ENCODE results near the gene LUZP1.
A peak's percentile ranks its signal among the peaks of the same experiment; 100 is the strongest.

Gene LUZP1

DNA sequence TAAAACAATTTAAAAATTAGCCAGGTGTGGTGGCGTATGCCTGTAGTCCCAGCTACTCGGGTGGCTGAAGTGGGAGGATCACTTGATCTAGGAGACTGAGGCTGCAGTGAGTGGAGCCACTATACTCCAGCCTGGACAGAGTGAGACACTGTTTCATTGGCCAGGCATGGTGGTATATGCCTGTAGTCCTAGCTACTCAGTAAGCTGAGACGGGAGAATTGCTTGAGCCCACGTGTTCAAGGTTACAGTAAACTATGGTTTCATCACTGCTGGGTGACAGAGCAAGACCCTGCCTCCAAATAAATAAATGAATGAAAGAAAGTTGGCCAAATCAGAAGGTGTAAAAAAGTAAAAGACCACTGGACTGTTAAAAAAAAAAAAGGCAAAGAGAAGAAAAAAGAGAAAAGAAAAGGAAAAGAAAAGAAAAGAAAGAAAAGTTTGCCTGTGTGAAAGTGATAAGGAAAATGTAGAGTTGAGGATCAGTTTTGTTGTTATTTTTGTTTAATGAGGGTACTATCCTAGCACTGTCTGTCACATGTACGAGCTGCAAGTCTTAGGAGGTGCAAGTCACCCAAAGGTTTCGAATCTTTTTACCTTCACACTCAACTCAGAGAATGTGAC is 52.3 kb downstream of the LUZP1 start:
- DNase-seq = no peak

DNA sequence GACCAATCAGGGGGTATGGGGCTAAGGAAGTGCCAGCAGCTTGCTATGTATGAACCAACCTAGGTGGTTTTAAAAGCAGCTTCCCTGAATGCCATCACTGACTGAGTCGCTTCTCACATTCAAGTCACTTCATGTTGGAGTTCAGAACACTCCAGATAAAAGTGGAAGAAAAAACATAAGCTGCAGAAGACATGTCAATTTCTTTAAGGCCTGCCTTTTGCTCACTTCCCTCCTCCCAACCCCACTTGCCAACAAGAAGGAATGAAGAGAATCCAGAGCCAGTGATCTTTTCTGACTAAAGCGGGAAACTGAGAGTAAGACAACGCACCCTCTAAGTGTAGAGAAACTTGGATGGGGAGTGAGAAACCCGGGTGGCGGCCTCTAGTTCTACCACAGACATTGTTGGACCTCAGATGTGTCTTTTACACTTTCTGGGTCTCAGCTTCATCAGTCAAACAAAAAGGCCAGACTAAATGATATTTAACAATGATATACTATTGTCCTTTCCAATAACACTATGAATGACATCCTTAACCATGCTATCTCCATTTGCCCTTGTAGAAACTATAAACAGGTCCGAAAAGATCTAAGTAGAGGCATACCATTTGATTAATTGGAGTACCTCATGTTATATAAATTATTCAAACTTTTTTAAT is 54.1 kb downstream of the LUZP1 start:
- DNase-seq = peak; percentile 29

DNA sequence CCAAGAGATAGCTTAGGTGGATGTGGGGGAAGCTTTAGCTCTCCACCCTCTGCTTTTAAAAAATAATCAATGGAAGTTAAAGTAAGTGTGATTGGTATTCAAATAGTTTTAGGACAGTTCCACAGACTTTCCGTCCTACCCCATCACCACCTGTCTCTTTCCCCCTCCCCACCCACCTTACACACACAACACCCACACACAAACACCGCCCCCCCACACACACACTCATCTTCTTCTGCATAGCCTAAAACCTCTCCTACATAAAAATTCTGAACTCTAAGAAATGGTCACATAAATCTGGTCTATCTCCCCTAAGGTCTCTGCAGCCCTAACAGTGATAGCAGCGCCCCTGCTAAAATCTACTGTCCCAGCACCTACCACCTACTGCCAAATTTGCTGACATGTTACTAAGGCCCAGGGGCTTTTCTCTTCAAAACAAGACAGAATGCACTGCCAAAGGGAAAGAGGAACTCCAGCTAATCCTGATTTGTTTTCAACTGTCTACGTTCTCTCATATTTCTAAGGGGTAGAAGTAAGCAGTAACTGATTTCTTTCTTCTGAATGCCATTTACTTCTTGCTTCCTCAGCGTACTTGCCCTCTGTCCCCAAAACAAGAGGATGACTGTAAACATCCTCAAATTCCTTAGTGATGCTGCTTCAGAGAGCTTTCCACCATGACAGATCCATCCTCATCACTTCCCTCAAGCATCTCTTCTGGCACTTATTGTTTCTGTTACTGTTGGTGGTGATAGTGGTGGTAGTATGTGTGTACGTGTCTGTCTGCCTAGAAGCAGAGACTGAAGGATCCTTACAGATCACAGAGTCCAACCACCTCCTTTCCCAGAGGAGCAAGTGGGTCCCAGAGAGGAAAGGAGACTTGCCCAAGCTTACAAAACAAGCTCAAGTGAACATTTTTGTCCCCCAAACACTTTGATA is 56.8 kb downstream of the LUZP1 start:
- DNase-seq = no peak

DNA sequence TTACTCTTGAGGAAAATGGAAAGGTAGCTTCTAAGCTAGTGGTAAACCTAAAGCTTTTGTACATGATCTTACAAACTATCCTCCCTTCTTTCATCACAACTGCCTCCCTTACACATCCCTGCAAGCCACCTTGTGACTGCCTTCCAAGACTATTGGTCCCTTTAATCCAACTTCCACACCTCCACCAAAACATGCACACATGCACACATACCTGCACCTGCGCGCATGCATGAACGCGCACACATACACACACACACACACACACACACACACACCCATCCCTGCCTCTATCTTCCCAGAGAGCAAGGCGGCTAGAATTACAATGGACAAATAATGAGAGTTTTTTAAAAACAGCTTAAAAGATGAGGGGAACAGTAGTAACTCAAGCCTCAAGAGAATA is 58.3 kb downstream of the LUZP1 start:
- DNase-seq = no peak

DNA sequence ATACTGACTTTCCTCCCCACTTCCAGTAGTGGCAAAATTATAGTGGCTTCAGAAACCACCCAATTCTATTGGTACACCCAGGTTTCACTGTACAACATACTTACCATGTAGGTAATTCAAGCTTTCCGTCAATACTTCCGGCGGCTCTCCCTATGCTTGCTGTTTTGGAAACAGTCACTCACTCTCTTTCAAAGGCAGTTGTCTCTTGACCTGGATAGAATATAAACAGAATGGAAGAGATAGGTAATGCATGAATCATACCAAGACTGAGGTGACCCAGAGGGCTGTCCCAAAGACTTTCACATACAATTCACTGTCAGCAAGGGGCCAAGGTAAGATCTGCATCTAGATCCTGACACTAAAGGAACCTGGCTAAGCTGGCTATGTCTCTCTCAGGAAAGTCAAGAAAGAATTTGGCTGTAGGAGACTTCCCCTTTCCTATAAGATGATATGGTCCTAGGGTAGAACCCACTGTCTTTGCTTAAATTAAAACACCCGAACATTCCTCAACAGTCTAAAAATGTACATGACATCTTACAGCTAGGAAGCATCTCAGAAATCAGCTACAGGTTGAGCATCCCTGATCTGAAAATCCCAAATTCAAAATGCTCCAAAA is 59.6 kb downstream of the LUZP1 start:
- no peak for DNase-seq

DNA sequence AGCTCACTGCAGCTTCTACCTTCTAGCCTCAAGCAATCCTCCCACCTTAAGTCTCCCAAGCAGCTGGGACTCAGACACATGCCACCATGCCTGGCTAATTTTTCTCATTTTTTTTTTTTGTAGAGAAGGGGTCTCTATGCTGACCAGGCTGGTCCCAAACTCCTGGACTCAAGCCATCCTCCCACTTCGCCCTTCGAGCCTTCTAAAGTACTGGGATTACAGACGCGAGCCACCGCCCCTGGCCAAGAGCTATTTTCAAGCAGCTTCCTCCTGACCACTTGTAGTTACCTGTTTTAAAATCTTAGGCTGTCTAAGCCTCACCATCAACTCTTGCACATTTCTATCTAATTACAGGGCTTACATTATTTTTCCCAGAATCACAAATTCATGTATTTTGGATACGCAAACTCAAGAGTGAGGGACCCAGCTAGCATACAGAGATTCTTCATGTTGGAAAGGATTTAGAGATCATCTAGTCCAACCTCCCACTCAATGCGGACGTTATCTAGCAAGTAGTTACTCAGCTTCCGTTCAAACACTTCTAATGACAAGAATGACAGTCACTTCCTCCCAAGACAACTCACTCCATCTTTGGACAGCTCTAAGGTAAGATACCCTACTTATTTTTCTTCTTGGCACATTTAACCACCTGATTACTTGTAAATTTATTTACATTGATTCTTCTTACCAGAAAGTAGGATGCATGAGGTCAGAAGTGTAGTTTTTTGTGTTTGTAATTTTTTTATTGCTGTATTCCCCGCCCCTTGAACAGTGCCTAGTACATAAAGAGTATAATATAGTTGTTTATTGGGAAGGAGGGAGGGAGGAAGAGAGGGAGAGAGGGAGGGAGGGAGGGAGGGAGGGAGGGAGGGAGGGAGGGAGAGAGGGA is 65.4 kb downstream of the LUZP1 start:
- DNase-seq = no peak

DNA sequence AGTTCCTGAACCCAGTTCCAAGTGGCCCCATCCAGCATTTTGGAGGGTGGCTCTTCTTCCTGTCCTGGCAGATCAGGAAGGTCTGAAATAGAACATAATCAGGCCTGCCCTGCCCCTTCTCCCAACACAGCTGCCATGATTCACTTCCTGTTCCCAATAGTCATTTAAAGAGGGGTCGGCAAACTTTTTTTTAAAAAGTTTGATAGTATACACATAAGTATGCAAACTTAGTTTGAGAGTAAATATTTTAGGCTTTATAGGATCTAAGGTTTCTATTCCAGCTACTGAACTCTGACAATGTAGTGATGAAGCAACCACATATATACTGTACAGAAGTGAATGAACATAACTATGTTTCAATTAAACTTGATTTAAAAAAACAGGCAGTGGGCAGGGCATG is 66.4 kb downstream of the LUZP1 start:
- peak; percentile 59 for DNase-seq

DNA sequence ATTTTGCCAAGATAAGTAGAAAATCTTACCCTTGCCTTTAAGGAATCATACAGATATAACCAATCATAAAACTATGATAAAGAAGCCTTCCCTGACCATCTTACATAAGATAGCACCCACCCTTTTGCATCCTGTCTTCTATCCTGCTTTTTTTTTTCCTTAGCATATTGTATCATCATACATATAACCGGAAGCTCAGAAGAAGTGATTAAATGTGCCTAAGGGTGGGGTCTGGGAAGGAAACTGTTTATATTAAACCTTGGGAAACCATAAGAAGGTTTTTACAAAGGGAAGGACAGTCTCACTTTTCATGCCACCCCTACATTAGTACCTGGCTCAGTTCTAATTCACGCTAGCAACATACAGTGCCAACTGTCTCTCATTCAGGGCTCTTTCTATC is 66.8 kb downstream of the LUZP1 start:
- no peak for DNase-seq

DNA sequence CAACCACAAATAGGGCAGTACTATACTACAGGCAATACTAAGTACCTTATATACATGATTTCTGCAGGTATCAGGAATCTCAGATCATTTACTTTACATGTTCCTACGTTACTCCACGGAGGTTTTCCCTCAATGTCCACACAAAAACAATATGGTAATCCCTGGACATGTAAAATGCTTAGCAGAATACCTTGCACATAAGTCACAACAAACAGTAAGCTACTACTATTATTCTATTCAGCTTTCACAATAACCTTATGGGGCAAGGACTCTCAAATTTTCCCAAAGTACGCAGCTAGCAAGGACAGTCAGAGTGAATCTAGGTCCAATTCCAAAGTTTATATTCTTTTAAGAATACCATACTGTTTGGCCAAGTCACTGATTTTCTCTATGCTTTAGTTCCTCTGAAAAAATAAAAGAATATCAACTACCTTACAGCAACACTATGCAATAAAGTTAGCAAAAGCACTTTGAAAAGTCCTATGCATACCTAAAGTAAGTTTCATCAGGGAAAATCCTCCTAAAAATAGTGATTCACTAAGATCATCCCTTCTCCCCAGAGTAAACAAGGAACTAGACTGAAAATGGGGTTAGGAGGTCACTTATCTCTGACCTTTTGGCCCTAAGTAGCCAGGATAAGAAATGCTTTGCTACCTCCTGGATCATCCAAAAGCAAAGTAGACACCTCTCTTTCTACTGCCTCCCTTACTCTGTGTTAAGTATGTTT is 67.4 kb downstream of the LUZP1 start:
- DNase-seq = peak; percentile 43

DNA sequence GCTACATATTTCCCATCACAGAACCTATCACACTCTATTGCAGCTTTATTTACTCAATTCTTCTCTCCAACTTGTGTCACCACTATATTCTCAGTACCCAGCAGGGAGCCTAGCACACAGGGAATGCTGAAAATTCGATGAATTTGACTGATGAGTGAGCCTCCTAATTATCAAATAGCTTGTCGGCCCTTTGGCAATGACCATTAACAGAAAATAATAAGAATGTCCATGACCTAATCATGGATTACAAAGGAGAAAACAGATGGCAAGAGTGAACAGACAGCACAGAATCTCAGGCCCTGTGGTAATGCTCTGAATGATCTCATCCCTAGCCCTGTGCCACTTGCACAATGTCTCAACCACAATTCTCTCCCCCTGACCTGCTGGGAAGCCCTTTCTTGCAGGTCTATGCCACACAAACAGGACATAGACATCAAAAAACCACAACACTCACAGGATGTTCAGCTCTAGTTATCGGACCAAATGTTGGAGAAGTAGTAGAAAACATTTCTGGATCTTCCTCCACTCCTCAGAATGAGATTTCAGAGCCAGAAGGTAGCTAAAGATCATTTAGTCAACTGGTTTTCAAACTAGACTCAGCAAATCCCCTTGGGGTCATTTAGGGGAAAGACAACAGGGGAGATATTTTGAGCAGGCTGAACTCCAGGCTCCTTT is 68.4 kb downstream of the LUZP1 start:
- peak; percentile 92 for DNase-seq

DNA sequence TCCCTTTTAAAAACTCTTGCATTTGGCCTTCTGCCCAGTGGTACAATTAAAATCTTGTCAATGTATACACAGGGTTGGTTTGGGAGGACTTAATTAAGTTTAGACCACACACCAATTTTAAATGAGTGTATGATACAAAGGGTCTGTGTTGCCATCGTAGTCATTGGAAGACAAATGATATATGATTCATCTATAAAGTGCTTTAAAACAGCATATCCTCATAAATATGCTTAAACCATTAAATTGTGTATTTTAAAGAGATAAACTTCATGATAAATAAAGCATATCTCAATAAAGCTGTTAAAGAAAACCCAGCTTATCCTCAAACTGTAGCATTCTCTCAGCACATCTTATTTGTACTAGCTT is 69.5 kb downstream of the LUZP1 start:
- no peak for DNase-seq

DNA sequence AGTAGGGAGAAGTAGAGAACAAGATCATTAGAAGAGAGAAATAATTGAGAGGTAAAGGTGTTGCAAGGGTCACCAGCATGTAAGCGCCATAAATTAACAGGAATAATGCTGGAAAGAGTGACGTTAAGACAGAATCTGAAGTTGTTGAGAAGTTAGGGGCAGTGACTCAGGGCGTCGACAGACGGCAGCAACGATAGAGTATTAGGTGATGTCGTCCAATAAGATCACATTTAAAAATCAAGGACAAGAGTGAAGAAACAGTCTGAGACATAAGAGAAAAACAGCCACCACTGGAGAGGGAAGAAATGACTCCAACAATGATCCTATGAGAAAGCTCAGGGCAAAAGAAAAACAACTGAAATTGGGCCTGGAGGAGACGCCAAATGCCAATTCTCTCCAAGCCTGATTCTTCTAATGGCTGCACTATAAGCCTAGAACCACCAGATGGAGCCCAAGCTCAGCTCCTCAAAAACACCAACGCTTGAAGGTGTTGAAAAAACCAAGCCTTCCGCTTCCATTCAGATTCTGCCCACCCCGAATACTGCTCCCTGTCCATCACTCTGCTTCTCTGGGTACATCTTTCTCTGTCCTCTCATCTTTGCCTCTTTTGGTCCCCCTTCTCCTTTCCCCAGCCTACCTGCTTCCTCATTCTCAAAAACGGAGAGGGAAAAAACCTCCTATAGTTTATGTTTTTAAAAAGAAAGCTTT is 70.0 kb downstream of the LUZP1 start:
- peak; percentile 78 for DNase-seq

DNA sequence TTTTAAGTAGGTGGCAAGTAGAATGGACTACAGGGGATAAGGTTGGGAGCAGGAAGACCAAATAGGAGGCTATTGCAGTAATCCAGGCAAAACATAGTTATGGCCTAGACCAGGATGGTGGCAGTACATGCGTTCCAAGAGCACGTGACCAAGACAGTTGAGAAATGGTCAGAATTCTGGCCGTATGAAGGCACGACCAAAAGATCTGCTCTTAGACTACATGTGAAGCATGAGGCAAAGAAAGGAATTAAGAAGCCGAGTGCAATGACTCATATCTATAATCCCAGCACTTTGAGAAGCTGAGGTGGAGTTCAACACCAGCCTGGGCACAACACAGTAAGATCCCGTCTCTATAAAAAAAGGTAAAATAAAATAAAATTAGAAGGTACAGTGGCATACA is 71.3 kb downstream of the LUZP1 start:
- DNase-seq = no peak

DNA sequence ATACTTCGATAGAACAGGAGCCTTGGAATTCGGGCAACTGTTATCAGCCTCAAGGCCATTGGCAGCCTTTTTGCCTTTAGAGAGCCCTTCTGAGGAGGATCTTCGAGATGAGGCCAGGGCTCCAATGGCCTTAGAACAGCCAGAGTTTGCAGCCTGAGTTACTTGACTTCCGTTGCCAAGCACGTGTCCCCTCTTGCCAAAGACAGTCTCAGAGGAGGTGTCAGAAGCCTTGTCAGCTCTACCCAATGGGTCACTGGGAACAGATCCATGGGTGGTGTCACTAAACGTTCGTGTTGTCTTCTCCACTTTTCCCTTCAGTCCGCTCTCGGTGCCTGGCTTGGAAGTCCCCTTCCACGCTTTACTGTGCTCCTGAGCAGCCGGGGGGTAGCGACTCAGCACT is 76.2 kb downstream of the LUZP1 start:
- DNase-seq = no peak

DNA sequence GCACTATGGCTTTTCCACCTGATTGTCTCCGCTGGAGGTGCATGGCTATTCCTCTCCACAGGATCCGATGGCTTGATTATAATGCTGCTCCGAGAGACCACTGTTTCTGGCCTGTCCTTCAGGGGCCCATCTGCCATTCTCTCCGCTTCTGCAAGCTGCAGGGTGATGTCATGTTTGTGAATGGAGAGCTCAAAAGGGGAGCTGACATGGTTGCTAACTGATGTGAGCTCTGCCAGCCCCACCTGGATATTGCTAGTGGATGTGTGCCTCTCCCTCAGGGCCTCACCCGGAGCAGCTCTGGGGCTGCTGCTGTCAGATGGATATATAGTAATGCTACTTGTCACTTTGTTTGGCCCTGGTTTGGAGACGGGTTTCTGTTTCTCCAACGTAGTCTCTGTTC is 77.1 kb downstream of the LUZP1 start:
- DNase-seq = no peak

DNA sequence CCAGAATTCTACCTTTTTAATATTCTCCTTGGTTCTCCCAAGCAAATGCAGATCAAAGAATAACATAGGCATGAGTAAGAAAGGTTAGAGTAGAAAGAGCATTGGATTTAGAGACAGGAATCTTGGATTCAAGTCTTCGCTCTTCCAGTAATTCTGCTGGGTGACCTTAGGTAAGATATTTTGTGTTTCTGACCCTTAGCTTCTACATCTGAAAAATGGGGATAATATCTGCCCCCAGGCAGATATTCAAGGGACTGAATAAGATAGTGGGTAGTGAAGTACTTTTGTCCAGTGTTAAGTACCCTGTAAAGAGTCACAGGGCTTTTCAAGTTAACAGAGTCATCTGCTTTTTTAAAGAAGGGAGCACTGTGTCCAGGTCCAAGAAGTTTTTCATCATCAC is 78.6 kb downstream of the LUZP1 start:
- DNase-seq = no peak

DNA sequence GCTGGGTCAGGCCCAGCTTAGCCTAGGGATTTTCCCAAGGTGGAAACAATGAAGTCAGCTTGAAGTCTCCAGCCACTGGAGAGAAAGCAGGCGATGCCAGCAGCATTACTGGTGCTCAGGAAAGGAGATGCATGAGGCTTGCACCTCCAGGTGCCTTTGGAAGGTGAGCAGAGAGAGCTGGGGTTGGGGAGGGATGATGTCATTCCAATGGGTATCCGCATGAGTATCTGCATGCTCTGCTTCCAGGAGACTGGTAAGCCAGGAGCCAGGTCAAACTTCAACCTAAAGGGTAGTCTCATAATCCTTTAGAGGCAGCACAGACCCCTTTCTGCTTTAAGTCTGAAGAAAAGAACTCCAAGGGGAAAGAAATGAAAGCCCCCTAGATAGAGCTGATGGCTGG is 80.6 kb downstream of the LUZP1 start:
- DNase-seq = no peak

DNA sequence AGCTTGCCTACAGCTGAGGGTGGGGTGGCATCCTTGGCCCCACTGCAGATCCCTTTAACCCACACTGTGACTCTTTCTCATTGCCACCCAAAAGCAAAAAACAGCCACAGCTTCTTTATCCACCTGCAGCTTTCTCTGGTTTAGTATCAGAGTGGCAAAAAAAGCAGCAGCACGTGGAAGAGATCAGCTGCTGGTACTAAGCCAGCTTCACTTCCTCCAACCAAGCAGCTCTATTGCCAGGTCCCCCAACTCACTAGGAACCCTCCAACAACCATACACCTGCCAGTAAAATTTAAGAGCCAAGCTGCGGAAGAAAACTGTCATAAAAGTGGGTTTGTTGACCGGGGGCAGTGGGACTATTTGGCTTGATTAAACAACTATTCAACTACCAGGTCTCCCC is 83.0 kb downstream of the LUZP1 start:
- no peak for DNase-seq

DNA sequence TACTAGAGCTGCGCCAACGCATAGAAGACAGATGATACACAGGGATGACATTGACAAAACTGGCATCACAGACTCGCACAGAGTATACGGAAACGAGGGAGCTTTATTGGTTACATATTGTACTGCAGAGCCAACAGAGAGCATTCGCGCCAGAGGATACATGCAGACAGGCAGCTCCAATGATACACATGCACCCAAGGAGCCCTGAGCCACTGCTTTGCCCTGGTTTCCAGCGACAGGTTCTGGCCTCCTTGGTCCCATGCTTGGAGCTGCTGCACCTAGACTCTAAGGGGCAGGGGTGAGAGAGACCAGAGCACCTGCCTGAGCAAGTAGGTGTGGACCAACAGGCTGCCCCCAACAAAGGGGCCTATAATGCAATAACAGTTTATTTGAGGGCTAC is 83.8 kb downstream of the LUZP1 start:
- no peak for DNase-seq

All from fibroblast of skin of scalp (primary cell).